GM18870 (cell line): Measurements from ENCODE around the gene SOCS2.

Experiments
- ATAC-seq: cut with Tn5 transposase; IDR thresholded peaks from one replicate; pipeline ENCODE4 v1.9.1; 2021; ENCODE audit warnings: moderate library complexity; ENCODE audit not compliant: unreplicated experiment

The SOCS2 gene

GRCh38 chr12:93626160-93626559 is 53.7 kb downstream of the SOCS2 start:
- ATAC-seq: no peak
